PC-3 (cell line): ENCODE measurements around the gene DCAF7. TPM values are rescaled to one million over a fixed set of nuclear protein-coding genes. Genes with fewer than 3 reads are reported as not detected.

Experiments
- ATAC-seq: fragments of 200-7000 bp; cut with Tn5 transposase; 2 replicates; pipeline ENCODE4 v1.9.1; 2020; ENCODE audit warnings: mild to moderate bottlenecking, moderate library complexity
- Bru-seq: library from RNA; stranded (reverse); fragments of 400-500 nt; gene quantifications from one replicate; lab custom pipeline; 2021; lab: Mats Ljungman, UMichigan
- BruChase-seq, 2 experiments: library from RNA; stranded (reverse); fragments of 400-500 nt; gene quantifications; one replicate each; lab custom pipeline; 2021; lab: Mats Ljungman, UMichigan
- BruUV-seq: library from RNA; stranded (reverse); fragments of 400-500 nt; replicated peaks from 2 replicates; lab custom pipeline; 2021; lab: Mats Ljungman, UMichigan
- CTCF ChIA-PET: fragments of 300-600 bp; sonication (Branson Sonifier 250); formaldehyde crosslinking; loops from one replicate; lab custom pipeline; 2022; ENCODE audit warnings: antibody characterized with exemption; lab: Charles Lee
- POLR2A ChIA-PET: fragments of 300-600 bp; sonication (Branson Sonifier 250); formaldehyde crosslinking; loops from one replicate; lab custom pipeline; 2022; ENCODE audit warnings: antibody characterized with exemption; ENCODE audit not compliant: unreplicated experiment; lab: Charles Lee
- DNase-seq: peaks from one replicate; pipeline ENCODE4 v3.0.0-alpha.2; 2015
- H2AFZ ChIP-seq: fragments of 300-600 bp; sonication (generic); 2 replicates; pipeline ENCODE4 v1.6.0; 2016; ENCODE audit warnings: antibody characterized with exemption, low read length
- H3F3A ChIP-seq: fragments of 300-600 bp; sonication (generic); one replicate; pipeline ENCODE4 v1.6.0; 2017; ENCODE audit warnings: antibody characterized with exemption, low read length, control low read depth, mild to moderate bottlenecking; ENCODE audit not compliant: unreplicated experiment
- H3K27ac ChIP-seq: fragments of 300-600 bp; sonication (generic); 2 replicates; pipeline ENCODE4 v1.5.1; 2016; ENCODE audit warnings: mild to moderate bottlenecking, low read length
- H3K27me3 ChIP-seq: fragments of 300-600 bp; sonication (generic); 2 replicates; pipeline ENCODE4 v1.6.1; 2016; ENCODE audit warnings: low read length, mixed read lengths
- H3K36me3 ChIP-seq: fragments of 300-600 bp; sonication (generic); 2 replicates; pipeline ENCODE4 v1.6.1; 2016; ENCODE audit warnings: low read depth, mixed run types, low read length, mixed read lengths
- H3K4me1 ChIP-seq: fragments of 300-600 bp; sonication (generic); 2 replicates; pipeline ENCODE4 v1.5.1; 2016; ENCODE audit warnings: low read length; ENCODE audit not compliant: insufficient read depth
- H3K4me2 ChIP-seq: fragments of 300-600 bp; sonication (generic); 2 replicates; pipeline ENCODE4 v1.6.0; 2016; ENCODE audit warnings: low read length
- H3K4me3 ChIP-seq: fragments of 300-600 bp; sonication (generic); 2 replicates; pipeline ENCODE4 v1.5.1; 2016; ENCODE audit warnings: mild to moderate bottlenecking, low read length, mixed read lengths
- H3K79me2 ChIP-seq: fragments of 300-600 bp; sonication (generic); 2 replicates; pipeline ENCODE4 v1.6.1; 2017; ENCODE audit warnings: low read length, mixed read lengths
- H3K9ac ChIP-seq: fragments of 300-600 bp; sonication (generic); 2 replicates; pipeline ENCODE4 v1.6.0; 2016; ENCODE audit warnings: mild to moderate bottlenecking, low read length
- H3K9me2 ChIP-seq: fragments of 300-600 bp; sonication (generic); replicated peaks from 2 replicates; pipeline ENCODE4 v1.6.1; 2016; ENCODE audit warnings: mixed run types, low read length, mixed read lengths
- H3K9me3 ChIP-seq: fragments of 300-600 bp; sonication (generic); 2 replicates; pipeline ENCODE4 v1.6.1; 2016; ENCODE audit warnings: low read length, mixed read lengths
- H4K20me1 ChIP-seq: fragments of 300-600 bp; sonication (generic); 2 replicates; pipeline ENCODE4 v1.6.1; 2016; ENCODE audit warnings: low read length, mixed read lengths
- EZH2 ChIP-seq: fragments of 300-600 bp; sonication (generic); IDR thresholded peaks from one replicate; pipeline ENCODE4 v1.6.1; 2017; ENCODE audit warnings: antibody characterized with exemption, mild to moderate bottlenecking, low read length; ENCODE audit not compliant: unreplicated experiment
- EZH2phosphoT487 ChIP-seq: fragments of 300-600 bp; sonication (generic); IDR thresholded peaks from 2 replicates; pipeline ENCODE4 v1.6.1; 2018; ENCODE audit warnings: mild to moderate bottlenecking, antibody characterized with exemption, low read length, borderline replicate concordance
- intact Hi-C: fragments of 100-400 bp; cut with micrococcal nuclease; formaldehyde crosslinking; loops from 2 replicates; pipeline ENCODE4 v1.9.0; 2023
- long read RNA-seq: library from polyadenylated mRNA; unstranded; transcript quantifications from one replicate; pipeline ENCODE4 v2.0.0, GENCODE V29; 2021; ENCODE audit not compliant: unreplicated experiment
- total RNA-seq: library from RNA; depleted of rRNA; stranded (reverse); fragments of >200 nt; gene quantifications from 2 replicates; pipeline ENCODE4 v1.2.3, GENCODE V29; 2014; rRNA removed
- TF ChIP-seq, protein P1 (sequence below): fragments of 300-600 bp; sonication (generic); conservative IDR thresholded peaks from 2 replicates; pipeline ENCODE4 v1.5.1; 2017; ENCODE audit warnings: antibody characterized with exemption, low read depth, mild to moderate bottlenecking, low read length

Gene DCAF7, protein sequence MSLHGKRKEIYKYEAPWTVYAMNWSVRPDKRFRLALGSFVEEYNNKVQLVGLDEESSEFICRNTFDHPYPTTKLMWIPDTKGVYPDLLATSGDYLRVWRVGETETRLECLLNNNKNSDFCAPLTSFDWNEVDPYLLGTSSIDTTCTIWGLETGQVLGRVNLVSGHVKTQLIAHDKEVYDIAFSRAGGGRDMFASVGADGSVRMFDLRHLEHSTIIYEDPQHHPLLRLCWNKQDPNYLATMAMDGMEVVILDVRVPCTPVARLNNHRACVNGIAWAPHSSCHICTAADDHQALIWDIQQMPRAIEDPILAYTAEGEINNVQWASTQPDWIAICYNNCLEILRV
- total RNA-seq = 46.5 and 55.5 TPM in 2 replicates
- percentile 91 among the genes with signal in this experiment for Bru-seq, nascent RNA
- percentile 96 among the genes with signal in this experiment for BruChase-seq, experiment 1, labeled RNA remaining after a 6-hour chase
- percentile 94 among the genes with signal in this experiment for BruChase-seq, experiment 2, labeled RNA remaining after a 2-hour chase
- long read RNA-seq, full-length matches to known transcripts = 86 of 355 reads
- long read RNA-seq, partial matches to known transcripts = 12 of 355 reads
- long read RNA-seq, other reads (novel, unspliced or antisense) = 257 of 355 reads

DNA sequence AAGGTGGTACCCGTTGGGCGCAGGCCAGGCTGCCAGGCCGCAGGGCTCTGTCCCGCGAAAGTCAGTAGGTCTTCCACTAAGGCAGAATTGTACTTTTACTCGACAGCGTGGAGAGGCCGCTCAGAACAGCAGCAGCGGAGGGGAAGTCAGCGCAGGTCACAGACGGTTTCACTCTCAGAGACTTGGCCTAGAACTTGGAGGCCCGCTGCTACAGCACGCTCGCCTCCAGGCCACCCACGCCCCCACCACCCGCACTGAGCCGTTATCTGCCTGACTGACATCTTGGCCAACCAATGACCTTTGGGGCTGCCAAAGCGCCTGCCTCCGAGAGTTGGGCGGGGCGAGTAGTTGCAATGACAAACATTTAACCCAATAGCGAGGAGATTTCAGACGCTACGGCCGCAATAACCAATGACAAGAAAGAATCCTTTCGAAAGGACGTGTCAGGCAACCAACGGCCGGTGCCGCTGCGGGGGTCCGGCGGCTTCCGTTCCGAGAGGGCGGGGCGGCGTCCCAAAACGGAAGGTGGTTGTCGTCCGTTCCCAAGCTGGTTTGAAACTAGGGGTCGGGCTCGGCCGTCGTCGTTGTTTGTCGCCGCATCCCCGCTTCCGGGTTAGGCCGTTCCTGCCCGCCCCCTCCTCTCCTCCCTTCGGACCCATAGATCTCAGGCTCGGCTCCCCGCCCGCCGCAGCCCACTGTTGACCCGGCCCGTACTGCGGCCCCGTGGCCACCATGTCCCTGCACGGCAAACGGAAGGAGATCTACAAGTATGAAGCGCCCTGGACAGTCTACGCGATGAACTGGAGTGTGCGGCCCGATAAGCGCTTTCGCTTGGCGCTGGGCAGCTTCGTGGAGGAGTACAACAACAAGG lies at the start of gene DCAF7:
DCAF7 (plus strand) TSS at position 532 of the 871 bp plus-strand sequence; CDS start at position 733, 201 bp downstream.
- CTCF ChIA-PET = no interaction called here
- Histone ChIP-seq H3K4me3 (peak within 1 kb of the TSS; percentile 89), H3K79me2 (peaks cover 57% of the 10 kb centered on the region), H2AFZ (peak within 1 kb of the TSS; percentile 96), H3K9me3 (no peaks in the 10 kb centered on the region), H3K9ac (peak within 1 kb of the TSS; percentile 94), H3K27me3 (no peaks in the 10 kb centered on the region), H3K4me2 (peak within 1 kb of the TSS; percentile 88), H3K9me2 (no peaks in the 10 kb centered on the region), H3F3A (no peaks in the 10 kb centered on the region), H4K20me1 (peaks cover 31% of the 10 kb centered on the region), H3K4me1 (peaks cover 22% of the 10 kb centered on the region), H3K36me3 (no peaks in the 10 kb centered on the region; the same call in 1 of the 2 replicates), H3K27ac (peak within 1 kb of the TSS; percentile 65)
- DNase-seq (peak; percentile 100), ATAC-seq (peak; percentile 91)
- no TSS peak for BruUV-seq
- TF ChIP-seq, protein P1, sequence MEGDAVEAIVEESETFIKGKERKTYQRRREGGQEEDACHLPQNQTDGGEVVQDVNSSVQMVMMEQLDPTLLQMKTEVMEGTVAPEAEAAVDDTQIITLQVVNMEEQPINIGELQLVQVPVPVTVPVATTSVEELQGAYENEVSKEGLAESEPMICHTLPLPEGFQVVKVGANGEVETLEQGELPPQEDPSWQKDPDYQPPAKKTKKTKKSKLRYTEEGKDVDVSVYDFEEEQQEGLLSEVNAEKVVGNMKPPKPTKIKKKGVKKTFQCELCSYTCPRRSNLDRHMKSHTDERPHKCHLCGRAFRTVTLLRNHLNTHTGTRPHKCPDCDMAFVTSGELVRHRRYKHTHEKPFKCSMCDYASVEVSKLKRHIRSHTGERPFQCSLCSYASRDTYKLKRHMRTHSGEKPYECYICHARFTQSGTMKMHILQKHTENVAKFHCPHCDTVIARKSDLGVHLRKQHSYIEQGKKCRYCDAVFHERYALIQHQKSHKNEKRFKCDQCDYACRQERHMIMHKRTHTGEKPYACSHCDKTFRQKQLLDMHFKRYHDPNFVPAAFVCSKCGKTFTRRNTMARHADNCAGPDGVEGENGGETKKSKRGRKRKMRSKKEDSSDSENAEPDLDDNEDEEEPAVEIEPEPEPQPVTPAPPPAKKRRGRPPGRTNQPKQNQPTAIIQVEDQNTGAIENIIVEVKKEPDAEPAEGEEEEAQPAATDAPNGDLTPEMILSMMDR = no peak
- TF ChIP-seq EZH2 = no peak
- TF ChIP-seq EZH2phosphoT487 = no peak
- POLR2A ChIA-PET = interaction anchor here (0.5 kb wide), 1 partner anchor 72 kb away, joined by 3 read pairs; the partner anchor contains the start of gene MAP3K3
- intact Hi-C loops = loop anchor here (1.0 to 5.0 kb wide), 4 partner anchors 47 to 123 kb away; partner anchors contain the start of gene TACO1

DNA sequence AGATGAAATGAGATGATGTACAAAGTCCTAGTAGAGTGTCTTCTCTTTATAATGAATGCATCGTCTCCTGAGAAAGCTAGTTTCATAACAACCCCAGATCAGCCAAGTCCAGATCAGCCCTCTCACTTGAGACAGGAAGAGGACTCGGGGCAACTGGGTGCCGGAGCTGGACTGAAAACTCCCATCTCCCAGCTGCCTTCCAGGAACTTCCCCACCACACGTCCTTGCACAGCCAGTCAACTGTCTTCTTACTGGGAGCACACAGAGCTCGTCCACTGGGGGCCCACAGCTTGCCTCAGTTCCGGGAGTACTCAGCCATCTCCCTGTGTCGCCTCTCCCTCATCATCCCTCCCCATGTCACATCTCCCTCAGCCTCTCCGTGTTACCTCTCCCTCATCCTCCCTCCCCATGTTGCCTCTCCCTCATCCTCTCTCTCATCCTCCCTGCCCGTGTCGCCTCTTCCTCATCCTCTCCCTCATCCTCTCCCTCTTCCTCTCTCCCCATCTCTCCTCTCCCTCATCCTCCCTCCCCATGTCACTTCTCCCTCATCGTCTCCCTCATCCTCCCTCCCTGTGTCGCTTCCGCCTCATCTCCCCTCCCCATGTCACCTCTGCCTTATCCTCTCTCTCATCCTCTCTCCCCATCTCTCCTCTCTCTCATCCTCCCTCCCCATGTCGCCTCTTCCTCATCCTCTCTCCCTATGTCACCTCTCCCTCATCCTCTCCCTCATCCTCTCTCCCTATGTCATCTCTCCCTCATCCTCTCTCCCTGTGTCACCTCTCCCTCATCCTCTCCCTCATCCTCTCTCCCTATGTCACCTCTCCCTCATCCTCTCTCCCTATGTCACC lies 49.5 kb upstream of the DCAF7 start:
- ChIA-PET POLR2A (no interaction called here), CTCF (no interaction called here)
- no peak overlapping the region for H3K9ac ChIP-seq
- H3K36me3 ChIP-seq = no peaks in the 10 kb centered on the region
- no peak overlapping the region for H3K4me3 ChIP-seq
- TF ChIP-seq EZH2 = no peak
- TF ChIP-seq, protein P1 = no peak
- TF ChIP-seq EZH2phosphoT487 = no peak
- no peak overlapping the region for H3K27ac ChIP-seq
- ATAC-seq = no peak
- no peaks in the 10 kb centered on the region for H3F3A ChIP-seq
- H3K4me2 ChIP-seq = no peak overlapping the region
- H2AFZ ChIP-seq = no peak overlapping the region
- intact Hi-C loops = no loop called here
- H3K4me1 ChIP-seq = peaks cover 5% of the 10 kb centered on the region; the same call in 1 of the 2 replicates
- no peaks in the 10 kb centered on the region for H3K79me2 ChIP-seq
- no TSS peak for BruUV-seq
- H3K27me3 ChIP-seq = peaks cover 19% of the 10 kb centered on the region; the same call in 1 of the 2 replicates
- no peak for DNase-seq
- H4K20me1 ChIP-seq = no peaks in the 10 kb centered on the region
- no peaks in the 10 kb centered on the region for H3K9me2 ChIP-seq
- no peaks in the 10 kb centered on the region for H3K9me3 ChIP-seq
